LNCAP (cell line): ENCODE data around the gene HS6ST1.

Source experiments
- CTCF ChIP-seq: fragments of 450-650 bp; IDR thresholded peaks from 2 replicates; pipeline ENCODE4 v1.5.1; 2017; ENCODE audit warnings: mild to moderate bottlenecking

HS6ST1 gene

GRCh38 chr2:128313091-128313836, 5.4 kb downstream of the HS6ST1 start:
- no peak for TF ChIP-seq CTCF

GRCh38 chr2:128312411-128312810, 6.3 kb downstream of the HS6ST1 start:
- TF ChIP-seq CTCF = no peak

GRCh38 chr2:128311755-128312341, 6.8 kb downstream of the HS6ST1 start:
- TF ChIP-seq CTCF = no peak

GRCh38 chr2:128311216-128311754, 7.4 kb downstream of the HS6ST1 start:
- TF ChIP-seq CTCF = no peak

GRCh38 chr2:128310761-128311160, 7.9 kb downstream of the HS6ST1 start:
- no peak for TF ChIP-seq CTCF

GRCh38 chr2:128310094-128310716, 8.5 kb downstream of the HS6ST1 start:
- no peak for TF ChIP-seq CTCF

- no peak for TF ChIP-seq CTCF
Observed at GRCh38 chr2:128309280-128310093, 9.2 kb downstream of the HS6ST1 start.
